Motor neuron (in vitro differentiated cells): ENCODE data around the gene PLSCR5. TPM values are rescaled to one million over a fixed set of nuclear protein-coding genes. Genes with fewer than 3 reads are reported as not detected.
A peak's percentile ranks its signal among the peaks of the same experiment; 100 is the strongest.

Experiments
- ATAC-seq, 8 experiments: fragments of 200-7000 bp; cut with Tn5 transposase; replicated peaks in 6 of 8; 2 replicates each; pipeline ENCODE4 v1.8.0; 2021; ENCODE audit warnings: mild to moderate bottlenecking in 8 of 8, moderate library complexity in 8 of 8
- H3K27ac ChIP-seq, 2 donors: fragments of 250-450 bp; sonication (Bioruptor Pico); 2 replicates each; pipeline ENCODE4 v1.9.0; 2021; ENCODE audit warnings: antibody characterized with exemption in 2 of 2, mild to moderate bottlenecking in 2 of 2, moderate library complexity in 1 of 2
- H3K4me1 ChIP-seq, 2 donors: fragments of 250-450 bp; sonication (Bioruptor Pico); replicated peaks in 1 of 2; 2 replicates each; pipeline ENCODE4 v1.6.1; 2021; ENCODE audit warnings: antibody characterized with exemption in 2 of 2, mild to moderate bottlenecking in 2 of 2, moderate library complexity in 1 of 2
- H3K4me3 ChIP-seq, 5 donors: fragments of 250-450 bp; sonication (Bioruptor Pico); 2 replicates each; pipeline ENCODE4 v1.9.0; 2021; ENCODE audit warnings: antibody characterized with exemption in 5 of 5, mild to moderate bottlenecking in 5 of 5, moderate library complexity in 4 of 5
- WGBS, 10 experiments: fragments of 450-650 bp; shearing (Covaris generic); methylation state at CpG; one replicate each; pipeline ENCODE4 v1.0.0; 2022; 5-methylcytosine and 5-hydroxymethylcytosine counted together
- in situ Hi-C, 9 experiments: fragments of 400-800 bp; cut with MboI; loops; one replicate each; pipeline ENCODE4 v1.15.0; 2021; ENCODE audit warnings: low sequenced_read_pairs in 9 of 9, low pct_unique_long_range_greater_than_20kb in 2 of 9; ENCODE audit not compliant: unreplicated experiment in 9 of 9
- total RNA-seq, 8 experiments: library from RNA; unstranded; fragments of 300-600 nt; gene quantifications; 2 replicates each; pipeline versions ENCODE4 v1.2.3 to v1.2.4, GENCODE V29; 2022

PLSCR5 gene
- total RNA-seq, 8 experiments from 2014 or later: 0.16 to 0.78 (median 0.34) TPM; not detected in 4

- in situ Hi-C loops: no loop called here
- Histone ChIP-seq H3K27ac (no peak overlapping the region), H3K4me3 (no peak overlapping the region), H3K4me1 (peaks cover 4 to 20% of the 10 kb centered on the region in 2 donors)
- peak in 2 of 8 experiments; percentile 20 to 49 for ATAC-seq
- 38 to 100% (median 92%) methylated on average over 1 to 3 of the region's 3 CpGs for WGBS, 10 experiments
Observed at GRCh38 chr3:146625186-146625775, 20.1 kb upstream of the PLSCR5 start.

- ATAC-seq: no peak
- H3K4me1 ChIP-seq: peaks cover 4 to 9% of the 10 kb centered on the region in 2 donors
- H3K4me3 ChIP-seq: no peak overlapping the region
- in situ Hi-C loops: no loop called here
- no peak overlapping the region for H3K27ac ChIP-seq
Observed at GRCh38 chr3:146621723-146622122, 16.6 kb upstream of the PLSCR5 start.

- no peak for ATAC-seq
- in situ Hi-C loops: no loop called here
- H3K4me1 ChIP-seq: peaks cover 0 to 13% of the 10 kb centered on the region in 2 donors
Observed at GRCh38 chr3:146612015-146612414, 6.9 kb upstream of the PLSCR5 start.

GRCh38 chr3:146611096-146611495 lies 6.0 kb upstream of the PLSCR5 start:
- H3K4me3 ChIP-seq: no peak overlapping the region
- H3K27ac ChIP-seq: no peak overlapping the region
- H3K4me1 ChIP-seq: peaks cover 0 to 13% of the 10 kb centered on the region in 2 donors
- in situ Hi-C loops: no loop called here
- peak in 4 of 8 experiments; percentile 43 to 66 (median 56) for ATAC-seq
- 0 to 27% (median 20%) methylated on average over 1 to 3 of the region's 3 CpGs; no CpG with 5 or more reads in 3 of the 10 experiments for WGBS, 10 experiments

More at GRCh38 chr3:146612015-146612414, 6.9 kb upstream of the PLSCR5 start:
- Histone ChIP-seq H3K27ac (no peak overlapping the region), H3K4me3 (no peak overlapping the region)
- 33 to 100% (median 95%) methylated on average over 1 to 2 of the region's 2 CpGs; no CpG with 5 or more reads in 3 of the 10 experiments for WGBS, 10 experiments

- ATAC-seq: peak in 3 of 8 experiments; percentile 76 to 96 (median 90)
- Histone ChIP-seq H3K4me1 (peaks cover 0 to 4% of the 10 kb centered on the region in 2 donors), H3K4me3 (no peak overlapping the region), H3K27ac (no peak overlapping the region)
- 0 to 100% (median 85%) methylated on average over 1 to 3 of the region's 3 CpGs; no CpG with 5 or more reads in 1 of the 10 experiments for WGBS, 10 experiments
- in situ Hi-C loops: loop anchor here in 4 of 9 experiments (25.0 kb wide), 2 partner anchors 261 to 386 kb away; no protein-coding TSS in a partner anchor
Observed at GRCh38 chr3:146598535-146598934, 6.6 kb downstream of the PLSCR5 start.

GRCh38 chr3:146594843-146595482 lies 10.2 kb downstream of the PLSCR5 start:
- Histone ChIP-seq H3K27ac (no peak overlapping the region), H3K4me1 (peaks cover 0 to 4% of the 10 kb centered on the region in 2 donors), H3K4me3 (no peak overlapping the region)
- 28 to 100% (median 69%) methylated on average over 2 to 7 of the region's 7 CpGs; no CpG with 5 or more reads in 1 of the 10 experiments for WGBS, 10 experiments
- in situ Hi-C loops: loop anchor here in 4 of 9 experiments (25.0 kb wide), 2 partner anchors 258 to 383 kb away; no protein-coding TSS in a partner anchor
- ATAC-seq: no peak

GRCh38 chr3:146593776-146594175 lies 11.4 kb downstream of the PLSCR5 start:
- no peak for ATAC-seq
- WGBS, 10 experiments: 60 to 100% (median 93%) methylated on average over 1 to 3 of the region's 3 CpGs; no CpG with 5 or more reads in 2 of the 10 experiments
- Histone ChIP-seq H3K4me1 (peaks cover 0 to 3% of the 10 kb centered on the region in 2 donors), H3K4me3 (no peak overlapping the region), H3K27ac (no peak overlapping the region)
- in situ Hi-C loops: loop anchor here in 4 of 9 experiments (25.0 kb wide), 2 partner anchors 256 to 381 kb away; no protein-coding TSS in a partner anchor

GRCh38 chr3:146590521-146590920 lies 14.6 kb downstream of the PLSCR5 start:
- no peaks in the 10 kb centered on the region for H3K4me1 ChIP-seq
- H3K4me3 ChIP-seq: no peak overlapping the region
- in situ Hi-C loops: loop anchor here in 4 of 9 experiments (25.0 kb wide), 2 partner anchors 253 to 378 kb away; no protein-coding TSS in a partner anchor
- 0 to 86% (median 20%) methylated on average over 1 to 2 of the region's 2 CpGs; no CpG with 5 or more reads in 2 of the 10 experiments for WGBS, 10 experiments
- no peak overlapping the region for H3K27ac ChIP-seq
- peak in 1 of 8 experiments; percentile 25 for ATAC-seq

GRCh38 chr3:146589899-146590508 lies 15.1 kb downstream of the PLSCR5 start:
- in situ Hi-C loops: loop anchor here in 4 of 9 experiments (25.0 kb wide), 2 partner anchors 253 to 378 kb away; no protein-coding TSS in a partner anchor
- H3K27ac ChIP-seq: no peak overlapping the region
- WGBS, 10 experiments: 0 to 86% (median 23%) methylated on average over 1 of the region's 1 CpG; no CpG with 5 or more reads in 2 of the 10 experiments
- H3K4me3 ChIP-seq: no peak overlapping the region
- no peaks in the 10 kb centered on the region for H3K4me1 ChIP-seq
- ATAC-seq: peak in 3 of 8 experiments; percentile 39 to 51 (median 48)

- no peak overlapping the region for H3K4me3 ChIP-seq
- ATAC-seq: peak in 1 of 8 experiments; percentile 31
- in situ Hi-C loops: loop anchor here in 4 of 9 experiments (25.0 kb wide), 2 partner anchors 248 to 373 kb away; no protein-coding TSS in a partner anchor
- no peaks in the 10 kb centered on the region for H3K4me1 ChIP-seq
- no peak overlapping the region for H3K27ac ChIP-seq
Observed at GRCh38 chr3:146585156-146585555, 20.0 kb downstream of the PLSCR5 start.

GRCh38 chr3:146581951-146582467 lies 23.1 kb downstream of the PLSCR5 start:
- in situ Hi-C loops: loop anchor here in 4 of 9 experiments (25.0 kb wide), 2 partner anchors 245 to 370 kb away; no protein-coding TSS in a partner anchor
- no peaks in the 10 kb centered on the region for H3K4me1 ChIP-seq
- H3K4me3 ChIP-seq: no peak overlapping the region
- H3K27ac ChIP-seq: no peak overlapping the region
- ATAC-seq: peak in 2 of 8 experiments; percentile 82 to 83

- WGBS, 10 experiments: 13 to 100% (median 88%) methylated on average over 1 of the region's 1 CpG; no CpG with 5 or more reads in 1 of the 10 experiments
Observed at GRCh38 chr3:146581080-146581601, 24.0 kb downstream of the PLSCR5 start.

More at GRCh38 chr3:146581080-146581601, 24.0 kb downstream of the PLSCR5 start:
- ATAC-seq: peak in 1 of 8 experiments; percentile 61
- Histone ChIP-seq H3K27ac (no peak overlapping the region), H3K4me3 (no peak overlapping the region), H3K4me1 (no peaks in the 10 kb centered on the region)
- in situ Hi-C loops: loop anchor here in 4 of 9 experiments (25.0 kb wide), 2 partner anchors 244 to 369 kb away; no protein-coding TSS in a partner anchor
